Measurements from ENCODE around the gene PAX5. TPM values are rescaled to one million over a fixed set of nuclear protein-coding genes. Genes with fewer than 3 reads are reported as not detected.

The PAX5 gene
- total and polyA plus RNA-seq, 5 donors, result 0.03 TPM; not detected in 4

DNA sequence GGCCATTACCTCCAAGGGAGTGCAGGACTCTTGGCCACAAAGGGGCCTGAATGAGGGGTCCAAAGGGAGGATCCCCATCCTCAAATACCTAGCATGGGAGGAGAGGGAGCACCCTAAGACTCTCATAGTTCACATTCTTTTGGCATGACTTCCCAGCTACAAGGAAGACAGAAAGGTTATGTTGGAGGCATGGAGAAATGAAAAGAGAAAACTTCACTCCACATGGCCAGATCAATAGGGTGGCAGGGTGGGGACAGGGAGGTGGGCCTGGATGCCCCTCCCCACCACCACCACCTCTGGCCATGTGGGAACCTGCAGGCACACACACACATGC, 97.6 kb downstream of the PAX5 start:
- Histone ChIP-seq H3K27me3 (ENCODE audit: control insufficient read depth, insufficient read depth) (no peaks in the 10 kb centered on the region), H3K4me1 (ENCODE audit: control insufficient read depth, insufficient read depth, low read length) (no peaks in the 10 kb centered on the region), H3K4me3 (ENCODE audit: low read length) (no peak overlapping the region), H3K9me3 (ENCODE audit: control insufficient read depth, low read length) (peaks cover 1% of the 10 kb centered on the region), H3K27ac (ENCODE audit: low read length) (no peak overlapping the region)
- intact Hi-C loops (cut with DNase I), result no loop called here
- DNase-seq, result no peak
- ATAC-seq, result no peak

DNA sequence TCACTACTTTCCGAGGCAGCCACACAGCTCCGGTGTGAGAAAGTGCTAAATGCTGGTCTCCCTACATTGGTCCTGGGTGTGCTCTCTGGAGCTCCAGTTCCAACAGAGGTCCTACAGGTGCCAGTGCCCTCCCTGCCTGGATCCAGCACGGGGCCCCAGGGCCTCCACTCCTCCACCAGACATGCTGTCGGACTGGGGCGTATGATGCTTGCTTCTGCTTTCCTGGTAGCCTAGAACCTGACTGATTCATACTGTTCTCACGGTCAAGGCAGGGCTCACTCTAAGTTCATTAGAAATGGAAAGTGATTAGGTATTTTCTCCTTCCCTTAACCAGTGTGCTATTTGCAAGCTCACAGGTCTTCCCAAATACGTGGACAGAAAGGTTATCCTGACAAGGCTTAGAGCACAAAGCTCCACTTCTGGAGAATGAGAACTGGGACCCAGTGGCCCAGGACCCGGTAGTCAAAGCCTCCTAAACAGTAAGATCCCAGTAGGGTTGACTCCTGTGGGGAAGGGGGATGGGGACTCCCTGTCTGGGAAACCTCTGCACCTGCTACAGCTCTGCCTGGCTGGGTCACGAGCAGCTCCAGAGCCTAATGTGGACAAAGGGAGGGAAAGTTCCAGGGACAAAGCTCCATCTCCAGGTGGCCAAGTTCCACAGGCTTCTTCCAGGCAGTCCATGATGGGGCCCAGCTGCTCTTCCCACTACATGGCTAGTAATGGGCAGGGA, 98.1 kb downstream of the PAX5 start:
- H3K27me3 ChIP-seq (ENCODE audit: control insufficient read depth, insufficient read depth), result no peaks in the 10 kb centered on the region
- DNase-seq (no peak), ATAC-seq (no peak)
- H3K9me3 ChIP-seq (ENCODE audit: control insufficient read depth, low read length), result peaks cover 1% of the 10 kb centered on the region
- no peak overlapping the region for H3K4me3 ChIP-seq (ENCODE audit: low read length)
- H3K4me1 ChIP-seq (ENCODE audit: control insufficient read depth, insufficient read depth, low read length), result no peaks in the 10 kb centered on the region
- intact Hi-C loops (cut with DNase I), result no loop called here
- no peak overlapping the region for H3K27ac ChIP-seq (ENCODE audit: low read length)
- WGBS, result 77% methylated on average over 9 of the region's 9 CpGs

DNA sequence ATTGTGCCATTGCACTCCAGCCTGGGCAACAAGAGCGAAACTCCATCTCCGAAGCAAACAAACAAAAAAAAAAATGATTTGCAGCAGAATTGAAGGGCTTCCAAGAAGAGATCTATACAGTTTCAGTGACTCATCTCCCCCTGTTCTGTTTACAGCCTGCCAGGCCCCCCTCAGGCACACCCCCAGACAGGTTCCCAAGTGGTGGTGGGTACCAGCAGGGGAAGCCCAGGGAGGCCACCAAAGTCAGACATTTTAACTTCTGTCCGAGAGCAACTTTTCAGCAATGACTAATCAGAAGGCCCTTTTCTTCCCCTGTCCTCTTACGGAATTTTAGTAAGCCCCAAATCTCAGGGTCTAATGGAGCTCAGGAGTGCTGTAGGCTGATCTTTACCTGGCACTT, 98.7 kb downstream of the PAX5 start:
- Histone ChIP-seq H3K27ac (ENCODE audit: low read length) (no peak overlapping the region), H3K4me1 (ENCODE audit: control insufficient read depth, insufficient read depth, low read length) (no peaks in the 10 kb centered on the region), H3K27me3 (ENCODE audit: control insufficient read depth, insufficient read depth) (no peaks in the 10 kb centered on the region), H3K9me3 (ENCODE audit: control insufficient read depth, low read length) (peaks cover 1% of the 10 kb centered on the region), H3K4me3 (ENCODE audit: low read length) (no peak overlapping the region)
- no peak for ATAC-seq
- DNase-seq, result no peak
- intact Hi-C loops (cut with DNase I), result no loop called here
- whole genome bisulfite sequencing, result 91% methylated on average over 4 of the region's 4 CpGs

DNA sequence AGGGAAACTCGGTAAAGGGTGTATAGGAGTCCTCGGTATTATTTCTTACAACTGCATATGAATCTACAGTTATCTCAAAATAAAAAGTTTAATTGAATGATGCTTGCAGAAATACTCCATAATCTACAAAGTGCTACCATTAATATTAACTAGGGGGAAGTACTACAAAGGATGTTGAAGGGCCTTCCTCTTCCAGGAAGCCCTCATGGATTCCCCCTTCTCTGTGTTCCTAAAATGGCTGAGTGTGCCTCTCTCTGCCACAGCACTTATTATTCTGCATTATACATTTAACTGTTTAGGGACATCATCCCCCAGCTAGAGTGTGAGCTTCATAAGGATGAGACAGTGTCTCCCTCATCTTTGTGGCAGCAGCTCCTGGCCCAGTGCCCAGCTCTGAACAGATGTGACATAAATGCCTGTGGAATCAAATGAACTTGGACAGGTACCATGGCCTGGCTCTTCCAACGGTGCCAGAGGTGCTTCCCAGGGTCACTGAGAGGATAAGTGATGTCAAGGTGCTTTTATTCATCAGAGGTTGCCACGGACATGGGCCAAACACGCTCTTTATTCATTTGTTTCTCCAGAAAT, 99.5 kb downstream of the PAX5 start:
- WGBS, result 71% methylated on average over 5 of the region's 5 CpGs
- DNase-seq, result no peak
- Histone ChIP-seq H3K27me3 (ENCODE audit: control insufficient read depth, insufficient read depth) (no peaks in the 10 kb centered on the region), H3K4me1 (ENCODE audit: control insufficient read depth, insufficient read depth, low read length) (no peaks in the 10 kb centered on the region), H3K27ac (ENCODE audit: low read length) (no peak overlapping the region), H3K9me3 (ENCODE audit: control insufficient read depth, low read length) (peaks cover 1% of the 10 kb centered on the region), H3K4me3 (ENCODE audit: low read length) (no peak overlapping the region)
- no peak for ATAC-seq
- intact Hi-C loops (cut with DNase I), result no loop called here

DNA sequence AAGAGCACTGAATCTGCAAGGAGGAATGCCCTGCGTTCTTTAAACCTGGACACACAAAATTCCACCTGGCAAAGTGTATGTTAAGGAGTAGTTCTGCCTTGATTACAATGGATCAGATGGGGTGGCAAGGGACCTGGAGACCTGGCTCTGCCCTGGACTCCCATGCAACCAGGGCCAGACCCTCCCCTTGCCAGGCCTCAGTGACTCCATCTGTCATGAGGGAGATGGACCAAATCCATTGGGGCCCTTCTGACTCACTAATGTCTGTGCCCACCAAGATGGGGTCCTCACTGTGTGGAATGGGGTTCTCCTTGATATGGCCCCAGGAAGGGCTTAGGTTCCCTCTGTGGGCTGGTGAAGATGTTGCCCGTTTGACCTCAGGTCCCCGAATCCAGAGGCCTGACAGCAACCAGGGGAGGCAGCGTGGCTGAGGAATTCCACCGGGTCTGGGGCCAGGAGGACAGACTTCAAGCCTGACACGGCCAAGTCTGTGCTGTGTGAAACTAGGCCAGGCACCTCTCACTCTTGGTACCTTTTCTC, 100.3 kb downstream of the PAX5 start:
- H3K27ac ChIP-seq (ENCODE audit: low read length), result no peak overlapping the region
- DNase-seq, result no peak
- no peak overlapping the region for H3K4me3 ChIP-seq (ENCODE audit: low read length)
- no peak for ATAC-seq
- no peaks in the 10 kb centered on the region for H3K4me1 ChIP-seq (ENCODE audit: control insufficient read depth, insufficient read depth, low read length)
- H3K27me3 ChIP-seq (ENCODE audit: control insufficient read depth, insufficient read depth), result no peaks in the 10 kb centered on the region
- WGBS, result 63% methylated on average over 6 of the region's 6 CpGs
- intact Hi-C loops (cut with DNase I), result no loop called here
- H3K9me3 ChIP-seq (ENCODE audit: control insufficient read depth, low read length), result peaks cover 1% of the 10 kb centered on the region

DNA sequence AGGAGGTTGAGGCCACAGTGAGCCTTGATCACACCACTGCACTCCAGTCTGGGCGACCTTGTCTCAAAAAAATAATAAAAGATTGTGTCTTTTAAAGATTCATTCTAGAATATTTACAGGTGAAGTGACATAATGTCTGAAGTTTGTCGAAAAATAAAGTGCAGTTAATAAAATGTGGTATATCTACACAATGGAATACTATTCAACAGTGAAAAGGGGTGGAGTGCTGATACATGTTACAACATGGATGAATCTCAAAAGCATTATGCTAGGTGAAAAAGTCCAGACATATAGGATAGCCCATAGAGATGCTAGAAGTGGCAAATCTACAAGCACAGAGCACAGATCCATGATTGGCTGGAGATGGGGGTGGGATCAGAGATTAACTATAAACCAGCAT, 101.9 kb downstream of the PAX5 start:
- ATAC-seq (no peak), DNase-seq (no peak)
- WGBS, result 46% methylated on average over 2 of the region's 2 CpGs
- Histone ChIP-seq H3K27me3 (ENCODE audit: control insufficient read depth, insufficient read depth) (no peaks in the 10 kb centered on the region), H3K4me3 (ENCODE audit: low read length) (no peak overlapping the region), H3K27ac (ENCODE audit: low read length) (no peak overlapping the region), H3K4me1 (ENCODE audit: control insufficient read depth, insufficient read depth, low read length) (no peaks in the 10 kb centered on the region), H3K9me3 (ENCODE audit: control insufficient read depth, low read length) (peaks cover 1% of the 10 kb centered on the region)
- intact Hi-C loops (cut with DNase I), result no loop called here

DNA sequence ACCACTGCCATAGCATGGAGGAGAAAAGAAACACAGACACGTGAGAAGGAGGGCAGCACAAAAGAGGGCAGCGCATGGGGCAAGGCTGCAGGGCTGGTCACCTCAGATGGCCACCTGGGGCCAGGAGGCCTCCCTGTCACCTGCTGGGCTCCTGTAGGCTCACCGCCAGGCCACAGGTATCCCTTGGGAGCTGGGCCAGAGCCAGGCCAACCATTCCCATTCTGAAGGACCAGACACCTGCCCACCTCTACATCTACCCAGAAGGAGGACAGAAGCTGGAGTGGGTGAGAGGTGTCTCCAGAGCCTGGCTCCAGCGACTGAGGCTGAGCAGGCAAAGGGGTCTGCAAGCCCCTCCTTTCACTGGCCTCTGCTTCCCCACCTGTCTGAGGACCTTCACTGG, 103.1 kb downstream of the PAX5 start:
- Histone ChIP-seq H3K27ac (ENCODE audit: low read length) (no peak overlapping the region), H3K4me3 (ENCODE audit: low read length) (no peak overlapping the region), H3K9me3 (ENCODE audit: control insufficient read depth, low read length) (peaks cover 1% of the 10 kb centered on the region), H3K27me3 (ENCODE audit: control insufficient read depth, insufficient read depth) (no peaks in the 10 kb centered on the region), H3K4me1 (ENCODE audit: control insufficient read depth, insufficient read depth, low read length) (no peaks in the 10 kb centered on the region)
- DNase-seq (no peak), ATAC-seq (no peak)
- WGBS, result 85% methylated on average over 4 of the region's 4 CpGs
- intact Hi-C loops (cut with DNase I), result no loop called here

DNA sequence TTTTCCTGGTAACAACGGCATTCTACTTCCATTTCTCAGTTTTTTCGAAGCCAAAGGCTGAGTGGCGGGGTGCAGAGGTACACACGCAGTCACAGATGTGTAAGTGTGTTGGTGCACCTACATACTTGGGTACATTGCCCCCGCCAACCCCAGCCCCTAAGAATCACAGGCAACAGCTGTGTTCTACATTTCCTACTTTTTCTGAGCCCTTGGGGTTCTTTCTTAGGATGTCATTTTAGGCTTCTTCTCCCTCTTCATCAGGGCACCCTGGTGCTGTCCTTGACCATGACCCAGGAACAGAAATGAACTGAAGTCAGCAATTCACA, 104.8 kb downstream of the PAX5 start:
- WGBS, result 86% methylated on average over 5 of the region's 5 CpGs
- intact Hi-C loops (cut with DNase I), result no loop called here
- H3K4me3 ChIP-seq (ENCODE audit: low read length), result no peak overlapping the region
- DNase-seq (no peak), ATAC-seq (no peak)
- H3K4me1 ChIP-seq (ENCODE audit: control insufficient read depth, insufficient read depth, low read length), result no peaks in the 10 kb centered on the region
- H3K9me3 ChIP-seq (ENCODE audit: control insufficient read depth, low read length), result peaks cover 1% of the 10 kb centered on the region
- no peak overlapping the region for H3K27ac ChIP-seq (ENCODE audit: low read length)
- no peaks in the 10 kb centered on the region for H3K27me3 ChIP-seq (ENCODE audit: control insufficient read depth, insufficient read depth)

DNA sequence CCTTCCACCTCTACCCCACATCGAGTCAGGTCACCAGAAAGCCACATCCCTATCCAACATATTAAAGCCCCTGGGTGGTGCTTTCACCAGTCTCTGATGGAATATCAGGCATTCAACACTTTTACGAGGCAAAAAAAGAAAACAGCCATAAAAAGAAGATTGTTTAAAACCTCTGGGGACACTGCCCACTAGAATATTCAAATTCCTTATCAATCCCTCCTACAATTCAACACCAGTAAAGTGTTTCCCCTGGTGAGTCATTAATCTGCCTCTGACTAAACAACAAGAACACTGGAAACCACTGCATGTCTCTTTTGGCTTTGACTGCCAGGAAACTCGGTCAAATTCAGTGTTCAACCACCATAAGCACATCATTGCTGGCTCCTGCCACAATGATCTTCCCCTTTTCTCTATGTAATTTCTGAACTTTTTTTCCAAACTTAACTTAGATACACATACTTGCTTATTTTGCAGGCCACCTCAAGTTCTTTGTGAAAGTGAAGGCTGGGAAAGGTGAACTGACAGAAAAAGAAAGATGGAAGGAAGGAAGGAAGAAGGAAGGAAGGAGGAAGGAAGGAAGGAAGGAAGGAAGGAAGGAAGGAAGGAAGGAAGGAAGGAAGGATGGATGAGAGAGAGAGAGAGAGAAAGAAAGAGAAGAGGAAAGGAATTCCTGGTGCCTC, 105.3 kb downstream of the PAX5 start:
- 29% methylated on average over 3 of the region's 3 CpGs for WGBS
- Histone ChIP-seq H3K4me3 (ENCODE audit: low read length) (no peak overlapping the region), H3K4me1 (ENCODE audit: control insufficient read depth, insufficient read depth, low read length) (no peaks in the 10 kb centered on the region), H3K27me3 (ENCODE audit: control insufficient read depth, insufficient read depth) (no peaks in the 10 kb centered on the region), H3K27ac (ENCODE audit: low read length) (no peak overlapping the region), H3K9me3 (ENCODE audit: control insufficient read depth, low read length) (peaks cover 1% of the 10 kb centered on the region)
- DNase-seq, result no peak
- ATAC-seq, result no peak
- intact Hi-C loops (cut with DNase I), result no loop called here

DNA sequence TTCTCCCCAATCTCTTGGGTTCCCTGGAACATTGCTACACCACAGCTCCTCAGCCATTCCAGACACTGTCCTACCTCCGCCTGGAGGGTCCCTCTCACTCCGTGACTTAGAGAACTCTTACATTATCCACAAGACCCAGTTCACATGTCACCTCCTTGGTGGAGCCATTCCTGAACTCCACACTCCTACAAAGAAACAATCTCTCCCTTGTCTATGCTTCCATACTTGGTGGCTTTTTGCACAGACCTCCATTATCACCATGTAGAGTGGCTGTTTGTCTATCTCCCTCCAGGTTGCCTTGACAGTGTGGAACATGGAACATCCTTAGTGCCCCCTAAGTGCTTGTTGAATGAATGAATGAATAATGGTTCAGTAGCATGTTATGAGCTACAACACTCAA, 105.9 kb downstream of the PAX5 start:
- ATAC-seq (no peak), DNase-seq (no peak)
- no peak overlapping the region for H3K27ac ChIP-seq (ENCODE audit: low read length)
- H3K4me1 ChIP-seq (ENCODE audit: control insufficient read depth, insufficient read depth, low read length), result no peaks in the 10 kb centered on the region
- intact Hi-C loops (cut with DNase I), result no loop called here
- WGBS, result 96% methylated on average over 2 of the region's 2 CpGs
- no peak overlapping the region for H3K4me3 ChIP-seq (ENCODE audit: low read length)
- peaks cover 1% of the 10 kb centered on the region for H3K9me3 ChIP-seq (ENCODE audit: control insufficient read depth, low read length)
- no peaks in the 10 kb centered on the region for H3K27me3 ChIP-seq (ENCODE audit: control insufficient read depth, insufficient read depth)

DNA sequence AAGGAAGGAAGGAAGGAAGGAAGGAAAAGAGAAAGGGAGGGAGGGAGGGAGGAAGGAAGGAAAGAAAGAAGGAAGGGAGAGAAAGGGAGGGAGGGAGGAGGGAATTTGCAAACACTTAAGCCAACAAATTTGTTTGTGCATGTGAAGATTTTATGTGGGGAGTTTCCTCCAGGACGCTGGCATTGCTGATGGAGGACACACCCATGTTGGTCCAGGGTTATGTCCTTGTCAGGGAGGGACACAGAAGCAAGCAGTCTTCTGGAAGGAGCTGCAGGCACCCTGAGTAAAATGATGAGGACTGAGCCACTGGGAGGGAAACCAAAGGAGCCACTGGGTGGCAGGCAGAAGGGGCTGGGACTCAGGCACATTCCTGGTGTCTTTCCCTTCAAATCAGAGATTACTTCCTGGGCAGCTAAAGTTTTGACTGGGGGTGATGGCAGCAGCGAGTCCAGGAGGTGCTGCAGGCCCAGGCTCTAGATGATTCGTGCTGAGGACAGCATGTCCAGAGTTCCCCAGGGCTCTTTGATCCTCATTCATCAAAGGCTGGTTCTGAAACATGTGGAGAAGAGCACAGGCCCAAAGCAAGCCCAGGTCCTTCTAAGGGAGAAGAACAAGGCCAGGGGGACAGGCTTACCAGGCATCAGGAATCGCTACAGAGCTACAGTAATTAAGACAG, 109.2 kb downstream of the PAX5 start:
- intact Hi-C loops (cut with DNase I), result no loop called here
- 45% methylated on average over 4 of the region's 4 CpGs for WGBS
- H3K27ac ChIP-seq (ENCODE audit: low read length), result no peak overlapping the region
- no peak for ATAC-seq
- DNase-seq, result no peak
- H3K9me3 ChIP-seq (ENCODE audit: control insufficient read depth, low read length), result no peaks in the 10 kb centered on the region
- no peaks in the 10 kb centered on the region for H3K4me1 ChIP-seq (ENCODE audit: control insufficient read depth, insufficient read depth, low read length)
- H3K27me3 ChIP-seq (ENCODE audit: control insufficient read depth, insufficient read depth), result no peaks in the 10 kb centered on the region
- no peak overlapping the region for H3K4me3 ChIP-seq (ENCODE audit: low read length)
